Pons (tissue), 1 donor: Measurements from ENCODE around the gene CACNA1G.

ENCODE experiments used
- DNase-seq: peaks from one replicate; pipeline ENCODE4 v3.0.0-alpha.2; 2016; ENCODE audit warnings: low spot score

CACNA1G gene

DNA sequence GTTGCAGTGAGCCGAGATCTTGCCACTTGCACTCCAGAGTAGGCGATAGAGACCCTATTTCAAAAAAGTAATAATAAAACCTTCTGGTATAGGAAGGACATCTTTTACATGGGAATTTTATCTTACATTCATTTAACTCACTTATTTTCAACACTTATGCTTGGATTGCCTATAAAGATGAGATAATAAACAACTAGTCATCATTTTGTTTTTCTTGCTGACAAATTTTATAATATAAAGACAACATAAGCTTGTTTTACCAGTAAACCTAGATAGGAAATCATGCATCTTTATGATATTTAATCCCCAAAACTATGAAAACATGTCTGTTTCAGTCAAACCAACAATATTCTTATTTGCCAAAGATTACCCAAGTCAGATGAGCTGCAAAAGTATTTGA lies 91.1 kb downstream of the CACNA1G start:
- no peak for DNase-seq

GRCh38 chr17:50653738-50654137 lies 93.2 kb downstream of the CACNA1G start:
- DNase-seq: no peak

GRCh38 chr17:50656509-50656908 lies 96.0 kb downstream of the CACNA1G start:
- no peak for DNase-seq

DNA sequence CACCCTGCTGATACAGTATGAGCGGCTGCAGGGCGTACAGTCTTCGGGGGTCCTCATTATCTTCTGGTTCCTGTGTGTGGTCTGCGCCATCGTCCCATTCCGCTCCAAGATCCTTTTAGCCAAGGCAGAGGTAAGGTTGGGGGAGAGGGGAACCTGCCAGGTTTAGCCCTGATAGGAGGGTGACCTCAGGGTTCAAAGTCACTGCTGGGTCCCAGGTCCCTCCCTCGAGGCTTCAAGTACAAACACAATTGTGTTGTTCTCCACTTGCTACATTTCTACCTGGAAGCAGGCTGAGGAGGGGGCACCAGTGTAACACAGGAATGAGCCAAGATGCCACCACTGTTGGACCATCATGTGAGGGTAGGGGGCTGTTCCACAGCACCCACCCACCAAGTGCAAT lies 96.5 kb downstream of the CACNA1G start:
- DNase-seq: no peak

- no peak for DNase-seq
Observed at GRCh38 chr17:50657627-50658026, 97.1 kb downstream of the CACNA1G start.

- DNase-seq: no peak
Observed at GRCh38 chr17:50658616-50659015, 98.1 kb downstream of the CACNA1G start.

DNA sequence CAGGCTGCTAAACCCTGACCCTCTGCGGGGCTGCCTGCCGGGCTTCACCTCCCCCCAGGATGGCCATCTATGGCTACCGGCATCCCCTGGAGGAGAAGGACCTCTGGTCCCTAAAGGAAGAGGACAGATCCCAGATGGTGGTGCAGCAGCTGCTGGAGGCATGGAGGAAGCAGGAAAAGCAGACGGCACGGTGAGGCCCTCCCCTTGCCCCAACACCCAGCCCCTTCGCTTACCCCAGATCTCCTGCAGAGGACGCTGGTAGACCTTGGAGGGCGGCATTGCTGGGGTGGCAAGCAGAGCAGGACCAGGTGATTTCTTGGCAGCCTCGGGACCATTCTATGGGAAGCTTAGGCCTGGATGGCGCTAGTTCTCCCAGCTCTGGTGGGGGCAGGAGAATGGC lies 98.7 kb downstream of the CACNA1G start:
- no peak for DNase-seq

DNA sequence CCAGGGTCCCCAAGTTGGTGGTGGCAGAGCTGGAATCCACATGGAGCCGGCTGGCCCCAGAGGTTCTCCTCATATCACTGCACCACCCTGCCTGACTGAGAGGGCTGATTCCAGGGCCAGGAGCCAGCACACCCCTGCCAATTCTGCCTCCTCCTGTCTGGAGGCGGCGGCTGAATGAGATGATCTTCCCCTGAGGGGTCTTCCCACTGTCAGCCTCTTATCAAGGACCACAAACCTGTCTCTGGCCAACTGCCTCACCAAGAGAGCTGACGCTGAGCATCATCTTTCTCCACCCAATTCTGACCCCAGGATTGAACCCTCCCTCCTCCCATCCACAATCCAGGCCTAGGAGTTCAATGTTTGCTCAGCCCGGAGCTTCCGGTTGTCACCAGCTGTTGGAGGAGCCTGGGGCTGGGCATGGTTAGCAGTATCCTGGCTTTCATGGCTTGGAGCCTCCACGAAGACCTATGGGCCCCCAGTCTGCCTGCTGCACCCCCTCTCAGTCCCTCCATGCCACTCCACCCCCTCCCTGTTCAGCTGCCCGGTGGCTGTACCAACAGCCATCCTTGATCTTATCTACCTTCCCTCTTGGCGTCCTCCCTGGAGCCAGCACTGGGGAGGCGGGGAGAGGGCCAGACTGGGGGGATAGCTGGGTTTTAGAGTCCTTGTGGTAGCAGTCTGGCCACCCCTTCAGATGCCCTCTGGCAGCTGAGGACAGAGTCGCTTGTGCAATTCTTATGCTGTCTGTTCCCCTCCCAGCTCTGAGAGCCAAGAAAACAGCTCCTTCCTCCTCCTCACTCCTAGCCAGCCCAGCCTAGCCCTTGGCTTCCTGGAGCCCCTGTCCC lies 99.7 kb downstream of the CACNA1G start:
- DNase-seq: no peak

GRCh38 chr17:50660887-50661345 lies 100.4 kb downstream of the CACNA1G start:
- DNase-seq: no peak

GRCh38 chr17:50661348-50661747 lies 100.8 kb downstream of the CACNA1G start:
- no peak for DNase-seq

DNA sequence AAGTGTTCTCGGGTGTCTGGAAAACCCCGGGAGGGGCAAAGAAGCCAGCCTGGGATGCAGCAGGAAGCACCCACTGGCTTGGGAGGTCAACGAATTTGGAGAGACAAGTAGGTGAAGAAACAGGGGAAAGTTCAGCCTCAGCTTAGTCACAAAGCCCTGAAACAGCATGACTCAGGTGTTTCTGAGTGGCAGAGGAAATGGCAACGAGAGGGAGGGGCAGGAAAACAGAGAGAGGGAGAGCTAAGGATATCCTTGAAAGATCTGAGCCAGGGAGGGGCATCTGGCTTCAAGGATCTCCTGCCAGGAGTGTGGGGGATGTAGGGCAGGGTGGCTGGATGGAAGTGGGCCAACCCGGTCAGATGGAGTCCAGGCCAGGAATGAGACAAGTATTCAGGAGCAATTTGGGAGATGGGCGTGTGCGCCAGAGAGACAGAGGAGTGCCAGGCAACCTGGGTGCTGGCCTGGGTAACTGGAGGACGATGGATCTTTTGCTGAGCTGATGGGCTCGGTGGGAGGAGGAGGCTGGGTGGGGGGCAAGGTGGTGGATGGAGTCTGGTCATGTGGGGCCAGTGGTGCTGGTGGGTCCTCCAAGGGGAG lies 101.4 kb downstream of the CACNA1G start:
- no peak for DNase-seq

DNA sequence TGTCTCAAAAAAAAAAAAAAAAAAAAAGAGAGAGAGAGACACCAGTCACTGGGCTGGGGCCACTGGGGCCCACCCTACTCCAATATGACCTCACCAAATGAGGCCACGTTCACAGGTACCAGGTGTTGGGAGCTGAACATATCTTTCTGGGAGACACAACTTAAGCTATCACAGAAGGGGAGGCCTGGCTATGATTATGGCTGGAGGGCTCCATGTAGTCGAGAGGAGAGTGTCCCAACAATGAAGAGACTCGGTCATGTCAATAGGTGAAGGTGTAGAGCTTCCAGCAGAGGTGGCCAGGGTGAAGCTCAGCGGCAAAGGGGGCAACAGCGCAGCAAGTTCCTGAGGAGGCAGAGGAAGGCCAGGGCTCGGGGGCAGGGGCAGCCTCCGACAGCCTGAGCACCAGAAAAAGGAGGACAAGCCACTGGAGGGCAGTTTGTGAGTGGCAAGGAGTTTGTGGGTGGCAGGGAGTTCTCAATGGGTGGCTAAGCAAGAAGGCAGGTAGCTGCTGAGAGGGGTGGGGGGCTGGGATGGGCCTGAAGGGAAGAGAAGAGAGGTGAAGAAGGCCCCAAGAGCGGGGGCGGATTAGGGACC lies 102.2 kb downstream of the CACNA1G start:
- no peak for DNase-seq

DNA sequence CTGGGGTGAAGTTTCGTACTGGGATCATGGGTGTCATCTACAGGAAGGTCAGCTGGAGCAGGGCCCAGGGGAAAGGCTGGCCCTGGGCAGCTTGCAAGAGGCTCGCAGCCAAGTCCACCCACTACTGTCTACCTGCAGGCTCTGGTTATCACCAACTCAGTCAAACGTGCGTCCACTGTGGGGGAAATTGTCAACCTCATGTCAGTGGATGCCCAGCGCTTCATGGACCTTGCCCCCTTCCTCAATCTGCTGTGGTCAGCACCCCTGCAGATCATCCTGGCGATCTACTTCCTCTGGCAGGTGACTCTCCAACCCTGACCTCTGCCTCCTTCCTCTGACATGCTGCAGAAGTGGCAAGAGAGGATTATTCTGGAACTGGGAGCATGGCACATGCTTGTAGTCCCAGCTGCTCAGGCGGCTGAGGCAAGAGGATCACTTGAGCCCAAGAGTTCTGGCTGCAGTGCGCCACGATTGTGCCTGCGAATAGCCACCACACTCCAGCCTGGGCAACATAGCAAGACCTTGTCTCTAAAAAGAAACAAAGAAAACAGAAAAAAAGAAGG lies 103.4 kb downstream of the CACNA1G start:
- no peak for DNase-seq

GRCh38 chr17:50664788-50665458 lies 104.4 kb downstream of the CACNA1G start:
- DNase-seq: no peak

- DNase-seq: no peak
Observed at GRCh38 chr17:50665838-50666237, 105.3 kb downstream of the CACNA1G start.

- DNase-seq: no peak
Observed at GRCh38 chr17:50666316-50666715, 105.8 kb downstream of the CACNA1G start.

- DNase-seq: no peak
Observed at GRCh38 chr17:50667259-50668024, 106.9 kb downstream of the CACNA1G start.

- no peak for DNase-seq
Observed at GRCh38 chr17:50668025-50668837, 107.7 kb downstream of the CACNA1G start.

- no peak for DNase-seq
Observed at GRCh38 chr17:50668838-50669581, 108.5 kb downstream of the CACNA1G start.

DNA sequence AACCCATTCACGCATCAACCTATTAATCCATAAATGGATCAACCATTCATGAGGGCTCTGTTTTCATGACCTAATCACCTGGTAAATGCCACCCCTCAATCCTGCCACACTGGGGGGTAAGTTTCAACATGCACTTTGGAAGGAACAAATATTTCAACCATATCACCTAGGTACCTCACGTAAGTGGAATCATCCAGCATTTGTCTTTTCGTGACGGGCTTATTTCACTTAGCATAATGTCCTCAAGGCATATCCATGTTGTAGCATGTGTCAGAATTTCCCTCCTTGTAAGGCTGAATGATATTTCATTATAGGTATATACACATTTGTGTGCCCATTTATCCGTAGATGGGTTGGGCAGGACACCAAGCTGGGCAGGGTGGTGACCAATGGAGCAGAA lies 111.6 kb downstream of the CACNA1G start:
- no peak for DNase-seq
